Measurements from ENCODE around the gene NFE2L2.
"Not testable (repeated sequence)": the region's sequence is repeated elsewhere in the genome, so short reads cannot be mapped to it uniquely, and the experiment has no call there.

NFE2L2 gene

DNA sequence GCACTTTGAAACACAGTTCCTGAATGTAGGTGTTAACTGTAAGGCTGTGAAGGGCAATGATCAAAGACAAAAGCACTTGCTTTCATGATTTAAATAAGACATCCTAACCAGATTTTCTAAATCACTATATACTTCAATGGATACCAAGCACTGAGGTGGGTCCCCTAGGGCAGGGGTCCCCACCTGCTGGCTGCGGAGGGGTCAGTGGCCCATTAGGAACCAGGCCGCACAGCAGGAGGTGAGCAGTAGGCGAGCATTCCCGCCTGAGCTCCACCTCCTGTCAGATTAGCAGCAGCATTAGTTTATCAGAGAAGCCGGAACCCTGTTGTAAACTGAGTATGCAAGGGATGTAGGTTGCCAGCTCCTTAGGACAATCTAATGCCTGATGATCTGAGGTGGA lies 7.1 kb downstream of the NFE2L2 start:
- no peak for DNase-seq (ENCODE audit: low read depth)

DNA sequence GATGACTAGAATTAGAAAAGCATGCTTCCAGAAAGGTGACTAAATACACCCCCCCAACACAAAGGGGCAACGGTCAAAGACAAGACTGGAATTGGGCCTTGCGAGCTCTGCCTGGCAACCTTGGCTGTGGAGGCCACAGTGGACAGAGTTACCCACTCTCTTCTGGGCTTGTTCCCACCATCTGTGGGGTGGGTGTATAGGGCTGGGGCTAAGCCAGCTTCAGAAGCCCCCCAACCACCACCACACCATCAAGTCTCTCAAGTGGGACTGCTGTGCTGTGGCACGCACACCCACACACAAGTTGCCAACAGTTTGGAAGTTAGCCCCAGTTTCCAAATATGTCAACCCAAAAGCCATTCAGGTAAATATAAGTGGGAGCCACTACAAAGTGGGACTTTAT lies 7.8 kb downstream of the NFE2L2 start:
- no peak for DNase-seq (ENCODE audit: low read depth)

DNA sequence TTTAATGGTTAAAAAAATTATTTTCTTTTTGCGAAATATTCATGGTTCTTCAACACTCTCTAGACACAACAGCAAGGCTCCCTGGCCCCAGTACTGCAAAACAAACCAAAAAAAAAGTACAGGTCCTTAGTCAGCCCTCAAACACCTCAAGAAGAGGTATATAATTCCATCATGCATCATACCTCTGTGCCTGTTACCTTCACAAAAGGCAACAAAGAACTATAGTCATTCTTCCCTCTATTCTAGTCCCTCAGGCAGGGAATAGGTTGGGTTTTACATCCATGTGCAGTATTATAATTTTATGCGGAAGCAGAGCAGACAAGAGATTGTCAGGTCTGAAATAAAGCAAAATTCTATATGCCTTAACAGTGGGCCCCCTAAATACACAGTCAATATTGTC lies 8.5 kb downstream of the NFE2L2 start:
- DNase-seq (ENCODE audit: low read depth), result no peak

DNA sequence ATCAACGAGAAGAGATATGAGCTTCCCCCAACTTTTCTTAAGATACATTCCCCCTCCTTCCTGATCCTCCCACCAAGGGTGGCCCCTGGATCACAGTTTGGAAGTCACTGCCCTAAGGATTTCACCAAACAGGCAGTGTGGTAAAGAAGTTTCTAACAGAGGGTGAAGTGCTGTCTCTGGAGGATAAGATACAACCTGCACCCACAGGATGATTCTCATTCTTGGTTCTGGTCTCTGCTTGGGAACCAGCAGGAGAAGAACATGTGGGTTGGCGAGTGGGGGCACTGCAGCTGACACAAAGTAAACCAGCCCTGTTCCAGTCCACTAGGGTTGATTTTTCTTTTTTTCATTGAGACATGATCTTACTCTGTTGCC lies 9.3 kb downstream of the NFE2L2 start:
- DNase-seq (ENCODE audit: low read depth), result no peak

DNA sequence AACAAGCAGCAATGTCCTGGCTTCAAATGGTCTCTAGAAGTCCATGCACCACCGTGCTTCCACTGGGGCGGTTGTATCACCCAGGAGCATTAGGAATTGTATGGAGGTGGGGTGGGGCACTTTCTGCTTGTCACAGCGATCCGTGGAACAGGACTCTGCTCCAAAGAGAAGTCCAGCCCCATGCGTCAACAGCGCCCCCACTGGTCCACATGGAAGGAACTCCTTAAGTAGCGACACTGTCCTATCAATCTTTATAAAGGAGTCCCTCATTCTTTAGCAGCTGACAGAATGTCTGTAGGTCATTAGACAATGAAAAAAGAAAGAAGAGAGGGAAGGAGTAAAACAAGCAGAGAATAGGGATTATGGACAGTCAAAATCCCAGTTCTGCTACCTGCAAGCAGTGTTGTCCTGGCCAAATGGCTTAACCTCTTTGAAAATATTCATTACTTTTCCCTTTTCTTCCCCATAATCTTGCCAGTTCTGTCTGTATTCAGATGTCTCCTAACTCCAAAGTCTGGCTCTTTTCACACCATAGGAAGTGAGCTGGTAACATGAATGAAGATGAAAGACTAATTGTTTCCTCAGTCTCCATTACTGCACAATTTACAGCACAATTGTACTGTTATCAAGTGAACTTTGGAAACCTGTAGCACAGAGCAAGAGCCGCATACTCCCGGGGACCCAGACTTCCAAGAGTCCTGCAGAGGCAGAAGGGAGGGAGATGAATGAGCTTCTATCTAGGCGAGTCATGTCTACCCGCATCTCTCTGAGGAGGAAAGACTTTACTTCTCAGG lies 9.9 kb downstream of the NFE2L2 start:
- no peak for DNase-seq (ENCODE audit: low read depth)

DNA sequence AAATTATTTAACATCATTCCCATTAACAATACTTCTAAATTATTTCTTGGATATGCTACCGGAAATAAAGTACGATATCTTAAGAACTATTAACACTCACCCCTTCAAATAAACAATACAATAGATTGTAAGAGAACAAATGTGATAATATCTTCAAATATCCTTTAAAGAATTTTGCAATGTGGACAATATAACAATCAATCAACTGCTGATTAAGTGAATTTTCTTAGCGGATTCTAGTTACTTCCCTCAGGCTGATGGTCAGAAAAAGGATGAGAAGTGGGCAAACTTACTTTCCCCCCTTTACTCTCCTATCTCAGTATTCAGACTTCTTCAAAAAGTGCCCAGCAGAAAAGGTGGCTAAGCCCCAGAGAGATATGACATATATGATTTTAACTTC lies 10.8 kb downstream of the NFE2L2 start:
- DNase-seq (ENCODE audit: low read depth), result no peak

DNA sequence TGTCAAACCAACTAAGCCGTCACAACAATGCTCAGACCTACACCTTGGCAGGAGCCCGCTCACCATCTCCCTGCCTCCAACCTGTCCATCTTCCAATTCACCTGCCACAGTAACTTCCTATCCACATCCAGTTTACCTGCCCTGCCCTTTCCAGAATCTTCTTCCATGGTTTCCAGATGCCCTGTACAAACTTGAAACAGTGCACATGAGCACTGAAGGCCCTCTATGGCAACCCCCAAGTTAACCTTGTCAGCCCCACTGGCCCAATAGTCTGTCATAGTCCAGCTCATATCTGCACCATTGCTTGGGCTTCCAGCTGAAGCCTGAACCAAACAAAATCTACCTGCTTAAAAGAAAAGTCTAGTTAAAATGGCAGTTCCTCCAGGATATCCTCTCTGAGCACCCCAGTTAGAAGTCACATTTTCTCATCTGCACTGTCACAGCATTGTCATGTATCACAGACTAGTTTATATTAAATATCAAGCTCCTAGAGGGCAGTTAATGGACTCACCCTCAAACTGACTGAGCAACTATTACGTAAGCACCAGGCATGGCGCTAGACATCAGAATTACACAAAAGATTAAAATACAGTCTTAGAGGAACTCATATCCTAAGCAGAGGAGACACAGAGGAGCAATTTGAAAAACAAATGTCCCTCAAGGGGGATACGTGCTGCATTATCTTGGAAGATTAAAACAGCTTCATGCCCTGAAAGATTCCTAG lies 11.6 kb downstream of the NFE2L2 start:
- no peak for DNase-seq (ENCODE audit: low read depth)

DNA sequence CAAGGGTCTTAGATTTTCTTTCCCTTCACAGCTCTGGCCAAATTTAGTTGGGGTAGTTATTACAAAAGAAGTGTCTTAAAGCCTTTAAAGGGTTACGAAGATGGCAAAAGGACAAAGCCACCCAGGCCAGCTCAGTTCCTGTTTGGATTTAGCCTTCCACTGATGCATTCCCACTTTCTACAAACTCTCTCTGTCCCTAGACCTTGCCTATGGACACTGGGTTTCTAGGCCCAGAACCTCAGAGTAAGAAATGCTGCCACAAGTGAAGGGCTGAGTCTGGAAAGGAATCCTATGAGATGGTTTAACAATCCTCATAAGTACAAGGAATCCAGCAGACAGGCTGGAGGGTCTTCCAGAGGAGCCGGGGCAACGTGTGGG lies 13.4 kb downstream of the NFE2L2 start:
- no peak for DNase-seq (ENCODE audit: low read depth)

DNA sequence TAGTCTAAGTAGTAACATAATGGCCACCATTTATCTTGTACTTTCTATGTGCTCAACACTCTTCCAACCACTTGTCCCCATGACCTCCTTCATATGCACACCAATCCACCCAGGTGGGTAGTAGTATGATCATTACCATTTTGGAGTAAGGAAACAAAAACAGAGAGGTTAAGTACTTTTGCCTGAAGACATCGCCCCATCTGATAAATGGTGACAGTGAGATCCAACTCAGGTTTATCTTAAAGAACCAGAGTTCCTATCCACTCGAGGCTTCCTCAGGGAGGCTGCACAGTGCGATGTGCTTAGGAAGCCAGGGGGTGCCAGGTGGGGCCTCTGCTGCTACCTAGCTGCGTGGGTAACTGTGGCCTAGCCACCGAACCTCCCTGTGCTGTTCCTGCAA lies 14.1 kb downstream of the NFE2L2 start:
- DNase-seq (ENCODE audit: low read depth), result no peak

DNA sequence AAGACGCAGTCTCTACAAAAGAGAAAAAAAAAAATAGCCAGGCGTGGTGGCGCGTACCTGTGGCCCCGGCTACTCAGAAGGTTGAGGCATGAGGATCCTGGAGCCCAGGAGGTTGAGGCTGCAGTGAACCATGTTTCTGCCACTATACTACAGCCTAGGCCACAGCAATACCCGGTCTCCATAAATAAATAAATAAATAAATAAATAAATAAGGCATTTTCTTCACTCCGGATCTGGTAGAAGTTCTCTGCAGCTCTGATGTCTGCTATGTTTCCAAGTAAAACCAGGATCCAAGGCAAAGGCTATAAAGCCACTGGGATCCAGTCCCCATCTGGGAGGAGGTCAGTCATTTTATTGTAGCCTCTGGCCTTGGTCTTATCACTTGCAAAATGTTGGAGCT lies 15.5 kb downstream of the NFE2L2 start:
- DNase-seq (ENCODE audit: low read depth), result no peak

DNA sequence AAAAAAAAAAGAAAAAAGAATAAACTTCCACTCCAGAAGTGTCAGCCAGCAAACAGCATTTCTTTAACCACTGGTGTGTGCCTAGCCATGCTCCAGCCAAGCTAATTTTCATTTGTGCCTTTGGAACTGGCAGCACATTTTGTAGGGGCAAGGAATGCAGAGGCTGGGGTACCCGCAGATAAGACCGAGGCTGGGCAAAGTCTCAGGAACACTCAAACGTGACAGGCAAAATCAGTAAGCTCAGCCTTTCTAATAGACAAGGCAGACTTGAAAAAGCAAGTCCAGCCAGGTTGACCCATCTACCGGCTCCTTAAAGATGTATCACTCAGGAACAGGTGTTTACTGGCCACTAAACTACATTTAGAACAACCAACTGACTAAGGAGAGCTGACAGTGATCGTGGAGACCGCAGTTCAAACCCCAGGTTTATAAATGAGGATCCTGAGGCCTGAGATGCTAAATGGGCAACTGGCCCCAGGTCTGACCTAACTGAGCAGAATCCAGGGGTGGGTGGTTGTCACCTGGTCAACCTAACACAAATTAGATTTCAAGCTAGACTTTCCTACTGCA lies 16.7 kb downstream of the NFE2L2 start:
- no peak for DNase-seq (ENCODE audit: low read depth)

DNA sequence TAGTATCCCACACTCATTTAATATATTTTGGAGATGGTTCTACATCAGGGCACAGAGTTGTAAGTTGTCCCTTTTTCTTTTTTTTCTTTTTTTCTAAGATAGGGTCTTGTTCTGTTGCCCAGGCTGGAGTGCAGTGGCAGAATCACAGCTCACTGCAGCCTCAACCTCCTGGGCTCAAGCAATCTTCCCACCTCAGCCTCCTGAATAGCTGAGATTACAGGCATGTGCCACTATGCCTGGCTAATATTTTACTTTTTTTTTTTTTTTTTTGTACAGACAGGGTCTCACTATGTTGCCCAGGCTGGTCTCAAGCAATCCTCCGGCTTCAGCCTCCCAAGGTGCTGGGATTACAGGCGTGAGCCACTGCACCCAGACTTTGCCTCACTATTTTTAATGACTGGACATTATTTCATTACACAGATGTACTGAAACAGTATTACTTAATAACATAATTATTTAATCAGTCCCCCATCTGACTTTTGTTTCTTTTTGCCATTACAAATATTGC lies 17.9 kb downstream of the NFE2L2 start:
- DNase-seq (ENCODE audit: low read depth), result not testable (repeated sequence)

DNA sequence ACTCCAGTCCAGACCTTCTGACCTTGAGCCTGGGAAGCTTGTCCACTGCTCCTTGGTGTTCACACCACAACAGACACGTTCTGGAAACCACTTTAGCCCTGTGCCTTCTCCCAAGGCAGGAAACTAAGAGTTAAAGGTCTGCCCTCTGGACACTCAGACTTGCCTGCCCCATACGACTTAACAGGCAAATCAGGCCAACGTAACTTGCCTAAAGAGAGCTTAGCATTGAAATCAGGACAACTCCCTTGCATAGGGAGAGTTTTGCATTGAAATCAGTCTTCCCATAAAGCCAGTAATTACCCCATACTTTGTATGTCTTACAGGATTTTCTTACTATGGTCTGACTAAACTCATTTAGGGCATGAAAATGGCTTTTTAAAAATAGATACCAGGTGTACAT lies 18.5 kb downstream of the NFE2L2 start:
- DNase-seq (ENCODE audit: low read depth), result no peak

DNA sequence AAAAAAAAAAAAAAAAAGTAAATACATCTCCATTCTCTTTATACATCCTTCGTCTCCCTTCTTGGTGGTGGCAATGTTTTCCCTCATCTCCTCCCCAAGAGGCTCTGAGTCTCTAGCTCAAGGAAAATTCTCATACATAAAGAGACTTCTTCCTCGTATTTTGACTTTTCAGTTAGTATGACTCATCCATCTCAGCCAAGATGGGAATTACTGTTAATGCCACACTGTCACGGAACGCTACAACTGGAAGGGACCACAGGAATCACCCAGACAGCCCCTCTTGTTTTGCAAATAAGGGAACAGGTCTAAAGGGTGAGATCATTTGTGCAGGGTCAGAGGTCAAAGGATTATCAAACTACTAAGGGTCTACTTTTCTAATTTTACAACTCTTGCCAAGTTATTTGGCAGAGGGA lies 19.5 kb downstream of the NFE2L2 start:
- DNase-seq (ENCODE audit: low read depth), result peak; percentile 66

DNA sequence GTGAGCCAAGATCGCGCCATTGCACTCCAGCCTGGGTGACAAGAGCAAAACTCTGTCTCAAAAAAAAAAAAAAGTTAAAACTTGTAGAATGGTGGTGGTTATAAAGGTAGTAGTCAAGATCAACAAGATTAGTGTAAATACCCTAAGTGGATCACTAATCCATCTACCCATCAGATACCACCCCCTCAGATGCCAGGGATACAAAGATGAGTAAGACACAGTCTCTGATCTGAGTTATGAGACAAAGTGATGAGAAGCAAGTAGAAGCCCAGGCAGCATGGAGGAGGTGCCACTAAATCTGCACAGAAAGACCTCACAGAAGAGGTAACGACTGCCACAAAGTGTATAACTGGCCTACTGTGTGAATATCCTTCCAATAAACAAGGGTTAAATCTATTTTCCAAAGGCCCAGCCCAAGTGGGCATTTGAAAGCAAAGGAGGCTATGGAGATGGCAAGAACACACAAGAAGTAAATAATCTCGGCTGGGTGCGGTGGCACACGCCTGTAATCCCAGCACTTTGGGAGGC lies 20.2 kb downstream of the NFE2L2 start:
- no peak for DNase-seq (ENCODE audit: low read depth)

DNA sequence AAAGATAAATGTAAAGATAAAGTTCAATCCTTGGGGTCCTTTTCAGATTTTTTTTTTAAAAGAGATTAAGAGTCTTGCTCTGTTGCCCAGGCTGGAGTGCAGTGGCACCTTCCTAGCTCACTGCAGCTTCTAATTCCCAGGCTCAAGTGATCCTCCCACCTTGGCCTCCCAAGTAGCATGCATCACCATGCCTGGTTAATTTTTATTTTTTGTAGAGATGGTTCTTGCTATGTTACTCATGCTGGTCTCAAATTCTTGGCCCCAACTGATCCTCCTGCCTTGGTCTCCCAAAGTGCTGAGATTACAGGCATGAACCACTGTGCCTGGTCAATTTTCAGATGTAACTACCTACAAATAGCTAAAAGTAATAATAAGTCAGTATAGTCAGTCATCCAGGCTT lies 21.1 kb downstream of the NFE2L2 start:
- no peak for DNase-seq (ENCODE audit: low read depth)

DNA sequence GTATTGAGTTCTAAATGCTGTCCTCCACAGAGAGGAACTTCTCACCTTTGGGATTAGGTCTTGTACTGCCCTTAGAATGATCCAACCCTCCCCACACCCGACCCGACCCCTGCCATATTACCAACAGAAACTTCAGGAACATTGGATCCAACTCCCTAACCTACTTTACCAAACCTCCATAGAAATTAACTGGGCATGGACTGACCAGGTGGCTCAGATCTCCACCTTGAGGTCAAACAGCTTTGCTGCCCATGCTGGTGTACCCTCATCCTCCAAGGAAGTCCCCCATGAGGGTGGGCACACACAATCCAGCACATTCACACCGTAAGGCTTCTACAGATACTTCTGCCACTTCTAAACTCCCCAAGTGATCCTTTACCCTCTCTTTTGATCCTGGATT lies 21.5 kb downstream of the NFE2L2 start:
- no peak for DNase-seq (ENCODE audit: low read depth)

DNA sequence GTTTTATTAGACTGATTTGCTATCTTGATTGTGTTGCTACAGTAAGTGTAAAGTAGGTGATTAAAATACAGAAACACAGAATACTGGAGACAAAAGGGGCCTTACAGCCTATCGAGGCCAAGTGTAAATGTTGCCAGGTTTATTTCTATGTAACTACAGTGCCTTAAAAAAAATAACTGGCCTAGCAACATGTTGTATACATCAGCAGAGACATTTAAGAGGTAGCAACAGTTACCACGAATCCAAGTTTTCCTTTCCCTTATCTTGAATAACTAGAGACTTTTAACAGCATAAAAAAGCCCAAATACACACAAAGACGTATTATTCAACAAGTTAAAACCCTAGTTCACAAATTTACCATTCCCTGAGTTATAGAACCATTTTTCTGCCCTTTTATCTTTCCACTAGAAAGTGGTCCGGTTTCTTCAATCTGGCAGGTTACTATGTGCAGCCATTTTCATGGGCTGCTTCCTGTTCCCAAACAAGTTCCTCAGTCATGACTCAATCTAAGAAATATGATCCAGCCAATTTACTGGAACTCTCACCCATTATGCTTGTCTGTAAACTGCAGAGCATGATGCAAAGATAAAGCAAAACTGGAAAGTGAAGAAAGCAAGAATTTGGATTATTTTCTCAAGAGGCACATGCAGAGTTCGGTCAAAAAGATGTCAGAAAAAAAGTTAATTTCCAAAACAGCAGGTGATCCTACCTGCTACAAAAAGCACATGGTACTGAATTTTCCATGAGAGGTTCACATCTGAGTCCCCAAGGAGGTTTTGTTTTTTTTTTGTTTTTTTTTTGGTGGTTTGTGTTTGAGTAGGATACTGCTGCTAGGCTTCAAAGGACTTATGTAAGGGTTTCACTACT lies 22.2 kb downstream of the NFE2L2 start:
- peak; percentile 62 for DNase-seq (ENCODE audit: low read depth)

DNA sequence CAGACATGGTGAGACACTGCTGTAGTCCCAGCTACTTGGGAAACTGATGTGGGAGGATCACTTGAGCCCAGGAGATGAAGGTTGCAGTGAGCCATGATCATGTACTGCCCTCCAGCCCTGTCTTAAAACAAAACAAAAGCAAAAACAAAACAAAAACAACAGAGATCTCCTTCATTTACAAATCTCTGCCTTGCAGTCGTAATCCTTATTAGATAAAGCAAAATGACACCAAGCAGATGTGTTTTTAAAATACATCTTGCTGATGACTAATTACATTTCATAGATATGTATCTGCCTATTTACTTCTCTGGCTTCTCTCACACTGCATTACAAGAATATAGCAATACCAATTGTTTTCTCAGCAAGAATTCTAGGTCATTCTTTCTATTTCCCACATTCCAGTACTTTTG lies 22.8 kb downstream of the NFE2L2 start:
- no peak for DNase-seq (ENCODE audit: low read depth)

DNA sequence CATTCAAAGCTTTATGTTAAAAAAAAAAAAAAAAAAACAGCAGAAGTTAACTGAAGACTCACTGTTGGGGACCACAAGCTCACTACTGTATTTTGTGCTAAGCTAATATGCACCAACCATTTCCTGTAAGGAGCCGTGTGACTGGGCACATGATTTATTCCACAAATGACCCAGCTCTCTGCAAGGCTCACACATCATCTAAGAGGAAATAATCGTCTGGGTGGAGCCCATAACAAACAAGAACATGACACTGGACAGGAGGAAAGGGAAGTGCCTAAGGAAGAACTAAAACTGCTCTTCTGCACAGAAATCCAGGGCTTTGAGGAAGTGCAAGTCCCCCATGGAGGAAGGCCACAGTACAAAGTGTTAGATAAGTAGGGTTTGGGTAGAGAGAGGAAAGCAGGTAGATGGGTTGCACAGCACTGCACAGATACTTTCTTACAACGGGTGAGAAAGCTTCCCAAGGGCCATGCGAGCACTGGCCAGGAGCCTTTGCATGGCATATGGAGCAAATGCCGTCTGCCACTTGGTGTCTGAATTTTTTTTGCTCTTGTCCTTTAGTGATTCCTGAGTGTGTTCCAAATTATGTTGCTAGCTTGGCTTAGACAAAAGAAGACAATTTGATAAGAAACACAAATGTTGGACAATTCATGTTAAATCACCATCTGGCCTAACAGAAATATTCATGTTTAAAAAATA lies 24.4 kb downstream of the NFE2L2 start:
- no peak for DNase-seq (ENCODE audit: low read depth)

DNA sequence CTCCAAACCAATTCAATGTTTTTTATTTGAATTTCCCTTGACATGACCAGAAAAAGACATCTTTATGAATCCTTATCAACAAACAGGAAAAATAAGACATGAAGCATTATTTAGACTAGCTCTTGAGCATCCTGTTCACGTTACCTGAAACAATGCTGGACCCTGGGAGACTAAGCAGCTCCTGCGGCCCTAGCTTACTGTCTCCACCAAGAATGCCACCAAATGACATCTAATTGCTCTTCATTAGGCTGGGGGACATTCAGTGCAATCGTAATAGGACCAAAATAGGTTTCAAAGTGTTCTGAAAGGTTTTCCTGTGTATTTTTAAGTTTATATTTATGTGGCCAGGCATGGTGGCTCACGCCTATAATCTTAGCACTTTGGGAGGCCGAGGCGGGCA lies 25.5 kb downstream of the NFE2L2 start:
- no peak for DNase-seq (ENCODE audit: low read depth)

All from HS-27A (cell line).